BLaER1 (cell line): ENCODE measurements around the gene BBS7.

Experiments
- H3K27ac ChIP-seq: shearing (Covaris generic); formaldehyde crosslinking; 2 replicates; pipeline ENCODE4 v1.8.1; 2022
- H3K27me3 ChIP-seq: shearing (Covaris generic); formaldehyde crosslinking; 2 replicates; pipeline ENCODE4 v1.8.1; 2022
- H3K36me3 ChIP-seq: shearing (Covaris generic); formaldehyde crosslinking; 2 replicates; pipeline ENCODE4 v1.8.1; 2022
- H3K4me1 ChIP-seq: shearing (Covaris generic); formaldehyde crosslinking; 2 replicates; pipeline ENCODE4 v1.8.1; 2022
- H3K4me2 ChIP-seq: shearing (Covaris generic); formaldehyde crosslinking; 2 replicates; pipeline ENCODE4 v1.8.1; 2022
- H3K4me3 ChIP-seq: shearing (Covaris generic); formaldehyde crosslinking; 2 replicates; pipeline ENCODE4 v1.8.1; 2022
- H3K9ac ChIP-seq: shearing (Covaris generic); formaldehyde crosslinking; 2 replicates; pipeline ENCODE4 v1.8.1; 2022
- H3K9me3 ChIP-seq: shearing (Covaris generic); formaldehyde crosslinking; 2 replicates; pipeline ENCODE4 v1.8.1; 2022
- H4K20me1 ChIP-seq: shearing (Covaris generic); formaldehyde crosslinking; 2 replicates; pipeline ENCODE4 v1.8.1; 2022
- Cebpa-rat ChIP-seq: shearing (Covaris generic); IDR thresholded peaks from 2 replicates; pipeline ENCODE4 v1.8.1; 2022

Gene BBS7

GRCh38 chr4:121877041-121877773 is 6.9 kb upstream of the BBS7 start:
- Histone ChIP-seq H3K27me3 (no peaks in the 10 kb centered on the region), H3K36me3 (no peaks in the 10 kb centered on the region), H3K27ac (no peak overlapping the region), H3K4me1 (no peaks in the 10 kb centered on the region), H4K20me1 (no peaks in the 10 kb centered on the region), H3K4me3 (no peak overlapping the region), H3K9ac (no peak overlapping the region), H3K9me3 (no peaks in the 10 kb centered on the region), H3K4me2 (no peak overlapping the region)
- TF ChIP-seq Cebpa-rat = no peak

DNA sequence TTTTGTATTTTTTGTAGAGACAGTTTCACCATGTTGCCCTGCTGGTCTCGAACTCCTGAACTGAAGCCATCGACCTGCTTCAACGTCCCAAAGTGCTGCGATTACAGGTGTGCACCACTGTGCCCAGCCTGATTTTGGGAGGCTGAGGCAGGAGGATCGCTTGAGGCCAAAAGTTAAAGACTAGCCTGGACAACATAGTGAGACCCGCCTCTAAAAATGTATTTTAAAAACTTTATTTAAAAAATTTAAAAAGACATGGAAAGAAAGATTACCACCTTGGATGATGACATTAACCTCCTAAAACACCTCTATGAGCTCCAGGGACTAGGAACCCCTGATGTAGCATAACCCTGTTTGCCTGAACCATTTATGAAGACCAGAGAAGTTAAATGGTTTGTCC is 5.8 kb upstream of the BBS7 start:
- Histone ChIP-seq H3K9ac (no peak overlapping the region), H3K4me2 (no peak overlapping the region), H3K27ac (no peak overlapping the region), H3K4me1 (no peaks in the 10 kb centered on the region), H3K9me3 (no peaks in the 10 kb centered on the region), H3K36me3 (no peaks in the 10 kb centered on the region), H3K27me3 (no peaks in the 10 kb centered on the region), H4K20me1 (no peaks in the 10 kb centered on the region), H3K4me3 (no peak overlapping the region)
- no peak for TF ChIP-seq Cebpa-rat

- no peaks in the 10 kb centered on the region for H3K27me3 ChIP-seq
- H4K20me1 ChIP-seq = no peaks in the 10 kb centered on the region
- no peaks in the 10 kb centered on the region for H3K36me3 ChIP-seq
- TF ChIP-seq Cebpa-rat = no peak
- H3K4me3 ChIP-seq = no peak overlapping the region
- H3K4me2 ChIP-seq = no peak overlapping the region
- H3K4me1 ChIP-seq = no peaks in the 10 kb centered on the region
- no peak overlapping the region for H3K9ac ChIP-seq
- H3K27ac ChIP-seq = no peak overlapping the region
- H3K9me3 ChIP-seq = no peaks in the 10 kb centered on the region
These were observed 5.4 kb upstream of the BBS7 start for GRCh38 chr4:121875652-121876051.

DNA sequence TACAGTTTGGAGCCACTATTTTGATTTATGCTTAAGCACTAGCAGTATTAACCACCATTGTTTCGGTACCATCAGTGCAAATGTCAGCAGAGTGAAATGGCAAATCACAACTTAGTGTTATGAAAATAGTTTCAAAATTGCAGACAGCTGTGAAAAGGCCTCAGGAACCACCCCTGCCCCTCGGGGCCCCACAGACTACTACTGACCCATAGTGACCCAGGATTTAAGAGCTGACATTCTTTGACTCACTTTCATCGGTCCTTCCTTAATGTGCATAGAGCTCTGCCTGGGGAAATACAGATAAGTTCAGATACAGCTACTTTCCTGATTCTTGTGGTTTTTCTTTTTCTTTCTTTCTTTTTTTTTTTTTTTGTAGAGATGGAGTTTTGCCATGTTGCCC is 3.3 kb upstream of the BBS7 start:
- peaks cover 10% of the 10 kb centered on the region for H3K4me1 ChIP-seq
- H3K9ac ChIP-seq = no peak overlapping the region
- no peaks in the 10 kb centered on the region for H3K9me3 ChIP-seq
- H3K4me3 ChIP-seq = no peak overlapping the region
- H3K4me2 ChIP-seq = no peak overlapping the region
- H3K36me3 ChIP-seq = no peaks in the 10 kb centered on the region
- no peaks in the 10 kb centered on the region for H4K20me1 ChIP-seq
- no peaks in the 10 kb centered on the region for H3K27me3 ChIP-seq
- TF ChIP-seq Cebpa-rat = no peak
- no peak overlapping the region for H3K27ac ChIP-seq

GRCh38 chr4:121863799-121864198 is 6.5 kb downstream of the BBS7 start:
- H3K27ac ChIP-seq = no peak overlapping the region
- no peak for TF ChIP-seq Cebpa-rat
- H3K9ac ChIP-seq = no peak overlapping the region
- 0 out of 2 replicates have a peak, but pooled peaks cover under 1% of the 10 kb centered on the region for H3K4me1 ChIP-seq
- H3K9me3 ChIP-seq = no peaks in the 10 kb centered on the region
- peaks cover 20% of the 10 kb centered on the region for H3K36me3 ChIP-seq
- no peak overlapping the region for H3K4me2 ChIP-seq
- H3K4me3 ChIP-seq = no peak overlapping the region
- H3K27me3 ChIP-seq = no peaks in the 10 kb centered on the region
- H4K20me1 ChIP-seq = no peaks in the 10 kb centered on the region

DNA sequence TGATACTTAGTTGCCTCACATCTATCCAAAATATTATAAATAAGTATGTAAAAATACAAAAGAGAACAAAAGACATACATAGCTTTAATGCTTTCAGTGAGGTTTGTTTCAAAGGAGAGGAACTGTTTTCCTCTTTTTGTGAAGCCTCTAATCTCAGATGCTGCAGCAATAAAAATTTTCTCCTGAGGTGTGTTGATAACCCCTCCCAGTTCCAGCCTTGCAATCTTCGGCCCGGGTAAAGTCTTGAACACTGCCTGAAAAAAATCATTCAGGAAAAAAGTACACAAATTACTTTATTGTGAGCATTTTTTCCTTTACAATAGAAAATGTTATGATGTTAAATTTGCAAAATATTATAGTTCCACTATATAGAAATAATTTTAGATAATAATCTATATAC is 8.8 kb downstream of the BBS7 start:
- no peak overlapping the region for H3K4me3 ChIP-seq

DNA sequence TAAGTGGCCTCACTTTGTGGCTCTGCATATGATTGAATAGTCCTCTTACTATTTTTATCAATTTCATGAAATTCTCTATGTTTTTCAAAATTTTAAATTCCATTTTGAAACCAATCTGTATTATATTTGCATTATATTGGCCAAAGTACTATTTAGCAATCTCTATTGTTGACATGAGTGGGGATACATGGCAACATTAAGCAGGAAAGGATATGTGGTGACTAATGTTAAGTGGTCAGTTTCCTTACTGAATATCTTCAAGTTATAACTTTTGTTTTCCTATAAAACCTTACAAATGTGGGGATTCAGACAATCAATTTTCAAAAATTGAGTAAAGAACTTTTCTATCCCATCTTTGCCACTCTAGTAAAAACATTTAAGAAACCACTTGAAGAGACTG is 10.2 kb downstream of the BBS7 start:
- peaks cover 17% of the 10 kb centered on the region for H3K36me3 ChIP-seq
- H3K9me3 ChIP-seq = no peaks in the 10 kb centered on the region
- H3K9ac ChIP-seq = no peak overlapping the region
- no peak overlapping the region for H3K27ac ChIP-seq
- H3K27me3 ChIP-seq = no peaks in the 10 kb centered on the region
- TF ChIP-seq Cebpa-rat = no peak
- no peak overlapping the region for H3K4me2 ChIP-seq
- no peaks in the 10 kb centered on the region for H4K20me1 ChIP-seq
- no peak overlapping the region for H3K4me3 ChIP-seq
- no peaks in the 10 kb centered on the region for H3K4me1 ChIP-seq

More for the DNA sequence above, 8.8 kb downstream of the BBS7 start:
- Histone ChIP-seq H3K36me3 (peaks cover 26% of the 10 kb centered on the region), H3K27ac (no peak overlapping the region), H4K20me1 (no peaks in the 10 kb centered on the region), H3K4me1 (no peaks in the 10 kb centered on the region), H3K27me3 (no peaks in the 10 kb centered on the region), H3K9me3 (no peaks in the 10 kb centered on the region), H3K4me2 (no peak overlapping the region), H3K9ac (no peak overlapping the region)
- no peak for TF ChIP-seq Cebpa-rat

DNA sequence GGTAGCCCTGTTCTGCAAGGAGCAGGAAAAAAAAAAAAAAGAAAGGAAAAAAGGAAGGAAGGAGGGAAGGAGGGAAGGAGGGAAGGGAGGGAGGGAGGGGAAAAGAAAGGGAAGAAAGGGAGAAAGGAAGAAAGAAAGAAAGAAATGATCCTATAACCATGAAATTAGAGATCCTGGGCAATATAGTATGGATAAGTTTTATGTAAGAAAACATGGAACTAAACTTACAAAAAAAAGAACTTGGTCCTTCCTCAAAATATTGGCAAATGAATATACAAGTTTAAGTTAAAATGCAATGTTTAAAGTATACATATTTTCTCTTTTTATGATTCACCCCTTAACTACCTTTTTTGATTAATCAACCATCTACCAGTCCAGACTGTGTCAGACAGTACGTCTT is 18.9 kb downstream of the BBS7 start:
- no peaks in the 10 kb centered on the region for H3K9me3 ChIP-seq
- H3K27me3 ChIP-seq = no peaks in the 10 kb centered on the region
- no peak for TF ChIP-seq Cebpa-rat
- H3K4me1 ChIP-seq = no peaks in the 10 kb centered on the region
- no peak overlapping the region for H3K4me2 ChIP-seq
- H4K20me1 ChIP-seq = no peaks in the 10 kb centered on the region
- H3K36me3 ChIP-seq = peaks cover 14% of the 10 kb centered on the region
- H3K9ac ChIP-seq = no peak overlapping the region
- no peak overlapping the region for H3K27ac ChIP-seq
- H3K4me3 ChIP-seq = no peak overlapping the region

DNA sequence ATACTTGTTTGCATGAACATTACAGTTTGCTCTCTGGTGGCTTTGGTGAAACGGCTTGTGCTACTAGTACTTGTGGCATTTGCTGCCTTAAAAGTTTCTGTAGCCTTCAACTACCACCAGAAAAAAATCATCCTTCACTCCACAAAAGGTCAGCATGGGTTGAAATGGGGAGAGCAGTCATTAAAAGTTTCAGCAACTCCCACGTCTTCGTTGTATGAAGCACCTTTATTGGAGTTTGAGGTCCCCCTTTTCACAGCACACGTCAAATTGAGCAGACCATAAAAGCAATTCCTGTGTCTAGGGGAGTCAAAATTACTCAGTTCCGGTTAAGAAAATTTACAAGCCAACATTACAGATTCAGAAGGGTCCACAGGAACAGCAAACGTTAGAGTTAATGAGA is 23.6 kb downstream of the BBS7 start:
- no peaks in the 10 kb centered on the region for H3K9me3 ChIP-seq
- no peaks in the 10 kb centered on the region for H3K4me1 ChIP-seq
- H3K4me2 ChIP-seq = no peak overlapping the region
- no peak overlapping the region for H3K4me3 ChIP-seq
- TF ChIP-seq Cebpa-rat = no peak
- no peaks in the 10 kb centered on the region for H4K20me1 ChIP-seq
- peaks cover 32% of the 10 kb centered on the region for H3K36me3 ChIP-seq
- no peak overlapping the region for H3K27ac ChIP-seq
- no peak overlapping the region for H3K9ac ChIP-seq
- H3K27me3 ChIP-seq = no peaks in the 10 kb centered on the region

GRCh38 chr4:121842862-121843261 is 27.4 kb downstream of the BBS7 start:
- Histone ChIP-seq H3K9me3 (no peaks in the 10 kb centered on the region), H3K27ac (no peak overlapping the region), H3K4me3 (no peak overlapping the region), H4K20me1 (no peaks in the 10 kb centered on the region), H3K9ac (no peak overlapping the region), H3K36me3 (peaks cover 34% of the 10 kb centered on the region), H3K4me1 (no peaks in the 10 kb centered on the region), H3K27me3 (no peaks in the 10 kb centered on the region), H3K4me2 (no peak overlapping the region)
- TF ChIP-seq Cebpa-rat = no peak

DNA sequence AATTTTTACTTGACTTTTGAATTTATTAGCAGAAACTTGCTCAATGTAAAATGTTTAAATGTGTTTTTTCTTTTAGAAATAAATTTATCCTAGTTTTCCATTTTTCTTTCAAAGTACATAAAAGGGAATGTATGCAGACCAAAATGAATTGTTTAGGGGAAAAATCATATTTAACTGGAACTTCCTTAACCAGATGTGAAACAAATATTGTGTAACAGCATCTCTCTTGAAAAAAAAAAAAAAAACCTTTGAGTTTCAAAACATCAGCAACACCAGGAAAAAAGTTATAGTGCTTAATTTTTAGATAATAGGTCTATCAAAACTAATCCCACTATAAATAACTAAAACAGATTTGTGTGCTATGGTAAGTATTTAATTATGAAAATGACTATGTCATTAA is 32.1 kb downstream of the BBS7 start:
- peaks cover 24% of the 10 kb centered on the region for H3K36me3 ChIP-seq
- H3K4me3 ChIP-seq = no peak overlapping the region
- no peaks in the 10 kb centered on the region for H4K20me1 ChIP-seq
- H3K4me2 ChIP-seq = no peak overlapping the region
- no peaks in the 10 kb centered on the region for H3K27me3 ChIP-seq
- no peak overlapping the region for H3K9ac ChIP-seq
- no peaks in the 10 kb centered on the region for H3K9me3 ChIP-seq
- no peaks in the 10 kb centered on the region for H3K4me1 ChIP-seq
- TF ChIP-seq Cebpa-rat = no peak
- no peak overlapping the region for H3K27ac ChIP-seq
